IPS DF 4.7 (cell line): Measurements from ENCODE around the gene LRBA.
"Not testable (repeated sequence)": the region's sequence is repeated elsewhere in the genome, so short reads cannot be mapped to it uniquely, and the experiment has no call there.

ENCODE experiments used
- DNase-seq: peaks from one replicate; pipeline ENCODE4 v3.0.0-alpha.2; 2013; ENCODE audit warnings: low spot score; ENCODE audit errors: extremely low read depth

The LRBA gene

DNA sequence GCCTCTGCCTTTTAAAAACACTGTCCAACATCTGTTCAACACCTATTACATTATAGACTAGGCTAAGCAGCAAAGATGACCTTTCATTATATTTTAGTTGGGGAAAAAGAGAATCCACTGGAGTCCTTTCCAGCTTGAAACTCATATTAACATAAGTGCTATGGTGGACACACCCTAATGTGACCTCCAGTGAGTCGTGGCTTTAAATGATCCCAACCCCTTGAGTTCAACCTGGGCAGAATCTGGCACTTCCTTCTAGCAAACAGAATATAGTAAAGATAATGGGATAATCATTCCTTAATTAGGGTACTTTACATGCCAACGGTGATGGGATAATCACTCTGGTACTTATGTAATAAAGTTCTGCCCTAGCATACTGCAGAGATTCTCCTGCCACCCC, 270.5 kb downstream of the LRBA start:
- DNase-seq: no peak

DNA sequence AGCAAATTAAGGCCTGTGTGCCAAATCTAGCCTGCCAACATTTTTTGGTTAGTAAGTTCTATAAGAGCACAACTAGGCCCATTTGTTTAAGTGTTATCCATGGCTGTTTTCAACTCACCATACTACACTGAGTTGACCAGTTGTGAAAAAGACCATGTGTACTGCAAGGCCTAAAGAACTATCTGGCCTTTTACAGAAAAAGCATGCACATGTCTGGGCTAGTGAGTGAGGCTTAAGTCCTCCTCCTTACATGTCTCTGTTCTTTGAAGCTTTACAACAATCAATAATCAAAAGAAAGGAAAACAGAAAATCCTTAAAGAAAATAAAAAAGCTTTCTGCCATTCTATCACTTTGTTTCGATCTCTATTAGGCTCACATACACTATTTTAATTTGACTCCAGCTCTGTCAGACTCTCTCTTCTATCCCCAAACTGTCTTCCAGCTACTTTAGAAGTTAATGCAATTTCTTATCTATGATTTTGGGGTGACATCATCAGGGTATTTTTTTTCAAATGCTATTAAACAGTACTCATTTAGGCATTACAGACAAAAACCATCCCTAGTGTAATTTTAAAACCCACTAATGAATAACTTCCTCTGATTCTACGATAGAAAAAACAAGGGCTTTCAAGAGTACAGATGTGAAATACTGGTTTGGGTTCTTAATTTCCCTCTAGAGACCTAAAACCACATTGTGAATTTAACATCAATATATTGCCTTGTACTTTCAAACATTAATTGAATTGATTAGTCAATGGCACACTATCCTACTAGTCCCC, 271.3 kb downstream of the LRBA start:
- no peak for DNase-seq

DNA sequence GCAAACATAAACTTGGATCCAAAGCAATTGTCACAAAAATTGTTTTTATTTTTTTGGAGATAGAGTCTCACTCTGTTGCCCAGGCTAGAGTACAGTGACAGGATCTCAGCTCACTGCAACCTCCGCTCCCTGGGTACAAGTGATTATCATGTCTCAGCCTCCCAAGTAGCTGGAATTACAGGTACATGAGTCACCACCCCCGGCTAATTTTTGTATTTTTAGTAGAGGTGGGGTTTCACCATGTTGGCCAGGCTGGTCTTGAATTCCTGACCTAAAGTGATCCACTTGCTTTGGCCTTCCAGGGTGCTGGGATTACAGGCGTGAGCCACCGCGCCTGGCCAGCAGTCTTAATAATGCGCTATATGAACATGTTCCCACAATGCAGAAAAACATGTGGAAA, 272.2 kb downstream of the LRBA start:
- DNase-seq: not testable (repeated sequence)

DNA sequence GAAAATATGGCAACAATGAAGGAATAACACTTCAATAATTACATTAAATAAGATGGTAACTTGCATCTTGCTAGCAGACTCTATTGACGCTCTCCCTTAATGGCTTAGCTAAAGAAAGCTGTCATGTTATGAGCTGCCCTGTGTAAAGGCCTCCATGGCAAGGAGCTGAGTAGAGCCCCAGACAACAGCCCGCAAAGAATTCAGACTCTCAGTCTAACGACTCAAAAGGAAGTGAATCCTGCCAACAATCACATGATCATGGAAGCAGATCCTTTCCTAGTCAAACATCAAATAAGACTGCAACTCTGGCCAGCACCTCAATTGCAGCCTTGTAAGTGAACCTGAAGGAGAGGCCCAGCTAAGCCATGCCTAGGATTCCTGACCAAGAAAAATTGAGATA, 275.5 kb downstream of the LRBA start:
- DNase-seq: no peak

DNA sequence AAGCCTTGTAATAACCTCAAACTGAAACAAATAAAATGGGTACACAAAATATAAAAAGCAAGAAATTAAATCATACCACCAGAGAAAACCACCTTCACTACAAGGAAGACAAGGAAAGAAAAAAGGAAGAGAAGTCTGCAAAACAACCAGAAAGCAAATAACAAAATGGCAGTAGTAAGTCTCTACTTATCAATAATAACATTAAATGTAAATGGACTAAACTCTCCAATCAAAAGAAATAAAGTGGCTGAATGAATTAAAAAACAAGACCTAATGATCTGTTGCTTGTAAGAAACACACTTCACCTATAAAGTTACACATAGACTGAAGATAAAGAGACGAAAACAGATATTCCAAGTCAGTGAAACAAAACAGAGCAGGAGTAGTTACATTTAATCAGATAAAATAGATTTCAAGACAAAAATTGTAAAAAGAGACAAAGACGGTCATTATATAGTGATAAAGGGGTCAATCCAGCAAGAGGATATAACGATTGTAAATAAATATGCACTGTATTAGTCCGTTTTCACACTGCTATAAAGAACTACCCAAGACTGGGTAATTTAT, 289.0 kb downstream of the LRBA start:
- DNase-seq: no peak

DNA sequence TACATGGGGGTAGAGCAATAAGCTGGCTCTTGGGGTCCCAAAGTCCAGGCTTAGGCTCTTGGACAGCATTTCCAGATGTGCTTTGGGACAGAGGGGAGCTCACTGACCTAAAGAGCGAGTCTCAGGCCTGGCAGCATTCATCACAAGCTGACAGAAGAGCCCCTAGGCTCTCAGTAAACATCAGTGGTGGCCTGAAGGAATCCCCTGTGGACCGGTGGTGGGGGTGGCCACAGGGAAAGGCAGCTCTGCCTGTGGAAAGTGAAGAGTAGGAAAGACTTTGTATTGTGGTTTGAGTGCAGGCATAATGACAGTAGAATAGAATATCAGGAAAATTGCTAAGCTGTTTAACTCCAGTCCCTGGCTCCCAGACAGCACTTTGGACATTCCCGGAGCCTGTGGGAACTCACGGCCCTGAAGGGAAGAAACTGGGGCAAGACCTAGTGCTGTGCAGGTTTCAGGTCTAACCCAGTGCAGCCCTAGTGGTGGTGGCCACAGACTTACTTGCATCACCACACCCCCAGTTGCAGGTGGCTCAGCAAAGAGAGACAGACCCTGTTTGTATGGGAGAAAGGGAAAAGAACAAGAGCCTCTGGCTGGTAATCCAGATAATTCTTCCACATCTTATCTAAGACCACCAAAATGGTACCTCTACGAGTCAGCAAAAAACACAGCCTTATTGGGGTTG, 291.2 kb downstream of the LRBA start:
- no peak for DNase-seq

DNA sequence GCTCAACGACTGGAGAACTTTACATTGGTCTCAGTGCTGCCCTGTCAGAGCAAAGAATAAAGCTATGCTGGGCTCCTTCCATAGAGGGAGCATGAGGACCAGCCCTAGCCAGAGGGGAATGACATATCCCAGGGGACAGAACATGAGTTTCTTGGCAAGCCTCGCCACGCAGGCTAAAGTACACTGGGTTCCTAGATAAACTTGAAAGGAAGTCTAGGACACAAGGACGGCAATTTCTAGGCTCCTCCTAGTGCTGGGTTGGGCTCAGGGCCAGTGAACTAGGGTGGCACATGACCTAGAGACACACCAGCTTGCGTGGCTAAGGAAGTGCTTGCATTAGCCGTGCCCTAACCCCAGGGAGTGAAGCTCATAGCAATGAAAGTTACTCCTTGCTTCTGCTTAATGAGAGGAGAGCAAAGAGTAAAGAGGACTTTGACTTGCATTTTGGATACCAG, 292.1 kb downstream of the LRBA start:
- no peak for DNase-seq

DNA sequence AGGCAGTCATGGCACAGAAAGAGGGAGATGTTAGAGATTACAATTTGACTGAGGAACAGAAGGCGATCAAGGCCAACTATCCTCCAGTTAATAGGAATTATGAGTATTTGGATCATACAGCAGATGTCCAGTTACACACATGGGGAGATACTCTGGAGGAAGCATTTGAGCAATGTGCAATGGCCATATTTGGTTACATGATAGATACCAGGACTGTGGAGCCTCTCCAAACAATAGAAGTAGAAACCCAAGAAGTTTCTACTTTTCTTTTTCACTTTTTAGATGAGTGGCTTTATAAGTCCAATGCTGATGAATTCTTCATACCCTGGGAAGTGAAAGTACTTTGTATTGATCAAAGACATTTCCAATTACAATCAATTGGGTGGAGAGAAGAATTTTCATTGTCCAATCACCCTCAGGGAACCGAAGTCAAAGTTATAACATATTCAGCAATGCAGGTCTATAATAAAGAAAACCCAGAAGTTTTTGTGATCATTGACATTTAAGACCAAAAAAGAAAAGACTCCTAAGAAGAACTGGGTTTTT, 294.0 kb downstream of the LRBA start:
- DNase-seq: no peak

DNA sequence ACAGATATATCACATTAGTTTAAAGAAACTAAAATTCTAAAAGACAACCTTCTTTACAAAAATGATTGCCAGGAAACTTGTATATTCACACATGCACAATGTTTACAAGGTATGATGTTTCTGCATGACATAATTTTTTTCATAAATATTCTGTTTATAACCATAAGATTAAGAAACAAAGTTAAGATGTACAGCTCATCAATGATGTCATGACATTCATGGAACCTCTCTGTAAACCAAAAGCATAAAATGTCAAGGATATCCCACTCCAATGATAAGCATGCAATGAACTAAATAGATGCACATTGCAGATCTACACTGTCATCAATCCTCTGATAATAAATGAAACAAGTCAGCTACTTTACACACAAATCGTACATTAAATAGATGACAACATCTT, 297.1 kb downstream of the LRBA start:
- DNase-seq: no peak

DNA sequence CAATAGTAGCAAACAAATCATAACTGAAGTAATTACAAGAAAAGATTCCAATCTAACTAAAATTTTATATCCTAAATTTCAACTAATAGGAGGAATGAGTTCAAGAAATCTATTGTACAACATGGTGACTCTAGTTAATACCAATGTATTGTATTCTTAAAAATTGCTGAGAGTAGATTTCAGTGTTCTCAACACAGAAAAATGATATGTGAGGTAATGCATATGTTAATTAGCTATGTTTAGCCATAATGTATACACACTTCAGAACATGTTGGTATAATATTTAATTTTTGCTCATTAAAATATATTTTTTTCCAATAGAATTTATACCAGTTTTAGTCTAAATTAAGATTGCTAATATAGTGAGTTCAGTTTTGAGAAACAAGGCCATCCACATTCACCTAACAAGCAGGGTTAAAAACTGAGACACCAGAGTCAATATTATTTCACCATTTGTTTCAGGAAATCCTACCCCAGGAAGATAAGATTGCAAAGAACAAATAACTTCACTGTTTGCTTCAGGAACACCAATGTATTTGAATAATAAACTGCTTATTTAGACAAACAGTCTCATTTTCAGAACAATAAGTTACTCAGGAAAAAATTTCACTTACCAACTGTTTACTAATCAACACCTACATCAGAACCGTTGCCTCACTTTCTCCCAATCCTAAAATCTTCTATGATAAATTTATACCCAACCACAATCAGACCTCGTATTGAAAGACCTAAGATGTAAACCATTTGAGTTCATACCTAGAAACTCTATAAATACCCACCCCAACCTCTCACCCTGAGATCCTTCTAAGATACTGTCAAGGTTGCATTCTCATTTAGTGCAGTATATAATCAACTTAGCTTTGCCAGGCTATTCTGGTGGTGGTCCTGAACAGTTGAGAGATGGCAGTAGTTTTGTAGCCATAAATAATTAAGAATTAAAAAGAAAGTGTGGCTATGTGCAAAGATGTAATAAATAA, 300.3 kb downstream of the LRBA start:
- no peak for DNase-seq

DNA sequence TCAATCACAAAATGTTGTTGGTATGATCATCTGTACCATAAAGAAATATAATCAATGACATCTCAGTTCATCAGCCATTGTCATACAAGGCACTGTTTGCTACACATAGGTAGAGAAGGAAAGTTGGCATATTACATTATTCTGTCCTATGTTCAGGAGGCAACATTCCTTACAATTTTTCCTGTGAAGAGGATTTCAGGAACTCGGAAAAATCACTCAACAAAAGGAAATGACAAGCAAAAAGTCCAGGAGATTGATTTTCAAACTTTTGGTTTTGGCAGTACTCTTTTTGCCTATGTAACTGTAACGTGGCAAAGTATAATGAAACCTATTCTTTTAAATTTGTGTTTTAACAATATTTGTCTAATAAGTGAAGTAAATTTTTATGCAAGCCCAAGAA, 301.8 kb downstream of the LRBA start:
- no peak for DNase-seq

DNA sequence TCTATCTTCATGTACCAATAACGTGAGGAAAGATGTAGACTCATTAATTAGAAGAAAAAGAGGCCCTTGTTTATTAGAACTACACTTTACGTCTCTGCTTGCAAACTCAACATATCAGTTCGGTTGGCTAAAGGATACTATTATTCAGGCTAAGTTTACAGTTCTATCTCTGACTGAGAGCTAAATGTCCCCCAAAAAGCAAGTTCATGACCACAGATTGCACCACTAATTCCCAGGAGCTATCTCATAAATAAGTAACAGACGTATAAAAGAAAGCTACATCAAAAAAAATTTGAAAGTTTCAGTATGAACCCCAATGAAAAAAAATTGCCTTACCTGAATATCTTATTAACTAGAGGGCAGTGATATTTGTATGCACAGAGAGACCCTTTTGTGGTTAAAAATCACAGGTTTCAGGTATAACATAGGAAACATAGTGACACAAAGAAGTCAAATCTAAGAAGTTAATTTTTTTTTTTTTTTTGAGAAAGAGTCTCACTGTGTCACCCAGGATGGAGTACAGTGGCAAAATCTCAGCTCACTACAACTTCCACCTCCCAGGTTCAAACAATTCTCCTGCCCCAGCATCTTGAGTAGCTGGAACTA, 304.2 kb downstream of the LRBA start:
- no peak for DNase-seq

DNA sequence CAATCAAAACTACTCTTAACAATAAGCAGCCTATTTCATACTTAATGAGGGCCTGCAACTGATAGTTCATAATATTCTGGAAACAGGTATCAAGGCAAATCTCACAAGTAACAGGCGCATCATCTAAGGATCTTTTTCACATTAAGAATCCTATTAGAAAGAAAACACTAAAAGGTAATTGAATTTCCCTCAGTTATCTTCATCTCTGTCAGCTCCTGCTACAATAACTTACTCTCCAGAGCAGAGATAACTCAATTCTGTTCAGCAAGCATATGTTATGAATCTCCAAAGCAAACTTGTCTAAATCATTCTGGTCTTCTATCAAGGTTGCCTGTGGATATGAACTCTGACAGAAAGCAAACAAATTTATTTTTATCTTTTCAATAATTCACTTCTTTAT, 307.1 kb downstream of the LRBA start:
- DNase-seq: no peak

DNA sequence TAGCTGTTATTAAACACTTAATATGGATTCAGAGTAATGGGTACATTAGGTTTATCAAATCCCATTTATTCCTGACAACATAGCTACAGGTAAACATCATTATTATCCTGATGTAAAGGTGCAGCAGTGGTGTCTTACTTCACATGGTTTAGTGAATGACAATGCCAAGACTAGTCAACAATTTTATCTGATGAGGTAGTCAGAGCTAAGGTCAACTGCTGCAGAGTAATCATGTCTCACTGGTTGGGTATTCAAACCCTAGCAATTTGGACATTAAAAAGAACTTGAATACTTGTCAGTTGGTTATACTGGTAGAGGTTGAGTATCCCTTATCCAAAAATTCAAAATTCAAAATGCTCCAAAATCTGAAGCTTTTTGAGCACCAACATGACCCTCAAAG, 315.5 kb downstream of the LRBA start:
- no peak for DNase-seq

DNA sequence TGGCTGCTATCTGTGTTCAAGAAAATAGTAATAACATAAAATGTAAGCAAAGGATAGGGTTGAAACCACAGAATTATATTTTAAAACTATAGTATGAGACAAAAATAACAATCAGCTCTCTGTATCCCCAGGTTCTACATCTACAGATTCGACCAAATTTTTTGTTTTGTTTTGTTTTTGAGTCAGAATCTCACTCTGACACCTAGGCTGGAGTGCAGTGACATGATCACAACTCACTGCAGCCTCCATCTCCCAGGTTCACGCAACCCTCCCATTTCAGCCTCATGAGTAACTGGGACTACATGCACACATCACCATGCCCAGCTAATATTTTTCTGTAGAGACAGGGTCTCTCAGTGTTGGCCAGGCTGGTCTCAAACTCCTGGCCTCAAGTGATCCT, 319.9 kb downstream of the LRBA start:
- DNase-seq: no peak

DNA sequence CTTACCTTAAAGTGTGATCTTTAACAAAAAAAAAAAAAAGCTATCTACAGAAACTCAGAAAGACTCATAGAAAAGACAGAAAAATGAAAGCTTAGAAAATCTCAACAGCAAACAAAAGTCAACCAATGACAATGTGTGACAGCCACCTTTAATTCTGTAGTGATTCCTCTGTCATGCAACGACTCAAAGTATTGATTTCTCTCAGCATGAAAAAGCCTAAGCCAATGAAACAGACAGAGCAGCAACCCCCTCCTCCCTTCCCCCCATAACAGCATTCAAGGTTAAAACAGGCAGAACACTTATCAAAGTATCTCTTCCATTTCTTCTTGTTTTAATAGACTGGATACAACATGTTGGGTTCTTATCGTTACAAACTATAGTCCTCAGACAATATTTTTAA, 320.6 kb downstream of the LRBA start:
- DNase-seq: no peak

DNA sequence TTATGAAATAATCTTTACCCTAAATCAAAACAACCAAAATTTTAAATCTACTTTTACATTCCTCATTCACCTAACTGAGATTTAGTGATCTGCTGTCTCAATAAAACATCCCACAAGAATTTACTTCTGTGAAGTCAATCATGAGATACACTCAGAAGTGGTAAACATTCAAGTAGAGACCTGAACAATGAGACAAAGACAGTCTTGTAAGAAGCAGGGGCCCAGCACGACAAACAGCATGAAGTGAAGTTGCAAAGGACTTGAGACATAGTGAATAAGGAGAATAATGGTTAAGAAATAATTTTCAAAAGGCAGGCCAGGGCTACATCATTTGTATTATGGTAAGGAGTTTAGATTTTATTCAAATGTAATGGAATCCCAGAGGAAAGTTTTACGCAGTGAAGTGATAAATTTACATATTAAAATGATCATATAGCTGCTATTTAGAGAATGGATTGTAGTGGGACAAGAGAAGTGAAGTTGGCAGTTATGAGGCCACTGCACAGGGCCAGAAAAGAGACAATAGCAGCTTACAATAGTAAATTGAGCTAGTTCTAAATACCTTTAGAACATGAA, 331.2 kb downstream of the LRBA start:
- DNase-seq: no peak

DNA sequence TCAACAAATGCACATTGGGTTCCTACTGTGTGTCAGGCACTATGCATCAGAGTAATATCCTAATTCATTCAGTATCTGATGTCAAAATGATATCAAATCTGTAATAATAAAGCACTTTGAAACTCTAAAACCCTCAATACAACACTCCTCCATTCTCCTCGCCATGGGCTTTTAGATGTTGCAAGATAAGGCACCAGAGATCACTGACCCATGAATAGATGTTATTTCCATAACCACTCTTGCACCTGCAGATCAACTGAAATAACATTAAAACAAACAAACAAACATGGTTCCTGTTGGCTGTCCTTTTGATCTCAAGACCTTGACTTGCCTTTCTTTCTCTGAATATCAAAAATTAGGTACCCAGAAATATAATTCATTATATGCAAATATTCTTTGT, 333.0 kb downstream of the LRBA start:
- DNase-seq: no peak

DNA sequence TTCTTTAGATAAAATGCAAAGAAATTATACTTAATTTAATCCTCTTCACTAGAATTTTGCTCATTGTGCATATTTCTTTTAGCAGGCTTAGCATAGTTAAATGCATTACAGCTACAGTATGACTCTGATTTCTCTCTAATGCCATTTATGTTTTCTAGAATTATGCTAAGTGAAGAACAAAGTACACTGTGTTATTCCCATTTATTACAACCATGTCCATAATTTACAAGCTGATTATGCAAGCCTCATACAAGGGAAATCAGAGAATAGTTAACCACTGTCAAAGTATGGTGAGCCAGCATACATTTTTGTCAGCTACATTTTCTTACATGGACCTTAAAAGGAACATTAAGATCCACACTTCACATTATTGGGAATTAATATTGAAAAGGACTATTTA, 334.0 kb downstream of the LRBA start:
- DNase-seq: no peak

DNA sequence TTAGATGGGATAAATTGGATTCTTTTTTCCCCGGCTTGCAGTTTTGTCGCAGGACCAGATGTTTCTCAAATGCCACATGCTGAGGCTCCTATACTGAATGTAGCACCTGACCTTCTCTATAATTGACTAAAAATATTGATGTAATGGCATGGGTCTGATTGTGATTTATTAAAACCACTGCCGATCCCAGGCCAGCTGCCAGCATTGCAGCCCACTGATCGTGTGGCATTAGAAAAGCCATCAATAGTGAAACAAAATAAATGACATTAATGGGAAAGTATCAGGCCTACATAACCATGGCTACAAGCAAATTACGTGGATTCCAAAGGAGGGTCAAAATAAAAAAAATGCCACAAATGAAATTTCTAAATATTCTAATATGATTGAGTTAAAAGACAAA, 334.4 kb downstream of the LRBA start:
- no peak for DNase-seq
